Left lobe of liver (tissue), 2 donors: ENCODE results near the gene FCN2. TPM values are rescaled to one million over a fixed set of nuclear protein-coding genes. Genes with fewer than 3 reads are reported as not detected.

Source experiments
- ATAC-seq: fragments of 200-7000 bp; cut with Tn5 transposase; one replicate; pipeline ENCODE4 v1.9.1; 2020; ENCODE audit warnings: mild to moderate bottlenecking, moderate library complexity
- DNase-seq: peaks from one replicate; pipeline ENCODE4 v3.0.0-alpha.2; 2020; ENCODE audit warnings: low spot score
- total RNA-seq: library from RNA; stranded (reverse); gene quantifications from one replicate; pipeline ENCODE4 v1.2.1, GENCODE V29; 2021
- donor health status: DM: no; HTN: no; CAD: no; lungs with moderate emphysema.
- donor health status: DM: no; HTN: yes; CAD: no.

FCN2 gene
- total RNA-seq, 1 donor from 2014 or later: 95.7 TPM

DNA sequence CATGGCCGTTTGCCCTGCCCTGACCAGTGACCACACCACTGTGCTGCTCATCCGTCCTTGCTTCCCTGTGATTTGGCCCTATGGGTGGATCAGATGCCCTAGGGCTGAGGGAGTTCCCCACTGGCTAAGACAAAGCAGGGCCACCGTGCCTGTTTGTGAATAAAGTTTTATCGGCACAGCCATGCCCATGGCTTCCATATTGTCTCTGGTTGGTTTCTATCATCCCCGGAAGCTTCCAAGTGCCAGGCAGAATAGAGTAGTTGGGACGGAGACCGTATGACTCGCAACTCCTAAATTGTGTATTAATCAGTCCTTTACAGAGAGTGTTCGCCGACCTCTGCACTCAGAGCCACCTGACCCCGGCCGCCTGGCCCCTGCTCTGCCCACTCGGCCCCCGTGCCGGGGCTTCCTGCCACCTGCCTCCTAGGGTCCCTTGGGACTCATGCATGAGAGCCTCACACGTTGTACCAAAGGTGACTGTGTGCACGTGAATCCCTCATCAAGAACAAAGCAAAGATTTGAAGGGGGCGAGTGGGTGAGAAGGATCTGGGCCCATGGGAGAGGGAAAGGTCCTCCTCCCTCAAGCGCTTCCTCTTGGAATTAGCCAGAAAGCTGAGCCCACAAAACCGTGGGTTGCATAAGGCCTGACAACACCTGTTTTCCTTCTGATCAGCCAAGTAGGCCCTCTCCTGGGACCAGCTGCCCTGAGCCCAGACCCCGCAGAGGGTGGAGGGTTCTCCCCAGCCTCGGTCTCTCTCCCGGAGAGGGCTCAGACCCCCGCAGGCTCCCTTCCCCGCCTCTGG is 11.7 kb upstream of the FCN2 start:
- DNase-seq (peak; percentile 41), ATAC-seq (no peak)

GRCh38 chr9:134869554-134870300 is 10.9 kb upstream of the FCN2 start:
- no peak for ATAC-seq
- DNase-seq: peak; percentile 37

GRCh38 chr9:134870301-134870694 is 10.3 kb upstream of the FCN2 start:
- DNase-seq (peak; percentile 43), ATAC-seq (no peak)

DNA sequence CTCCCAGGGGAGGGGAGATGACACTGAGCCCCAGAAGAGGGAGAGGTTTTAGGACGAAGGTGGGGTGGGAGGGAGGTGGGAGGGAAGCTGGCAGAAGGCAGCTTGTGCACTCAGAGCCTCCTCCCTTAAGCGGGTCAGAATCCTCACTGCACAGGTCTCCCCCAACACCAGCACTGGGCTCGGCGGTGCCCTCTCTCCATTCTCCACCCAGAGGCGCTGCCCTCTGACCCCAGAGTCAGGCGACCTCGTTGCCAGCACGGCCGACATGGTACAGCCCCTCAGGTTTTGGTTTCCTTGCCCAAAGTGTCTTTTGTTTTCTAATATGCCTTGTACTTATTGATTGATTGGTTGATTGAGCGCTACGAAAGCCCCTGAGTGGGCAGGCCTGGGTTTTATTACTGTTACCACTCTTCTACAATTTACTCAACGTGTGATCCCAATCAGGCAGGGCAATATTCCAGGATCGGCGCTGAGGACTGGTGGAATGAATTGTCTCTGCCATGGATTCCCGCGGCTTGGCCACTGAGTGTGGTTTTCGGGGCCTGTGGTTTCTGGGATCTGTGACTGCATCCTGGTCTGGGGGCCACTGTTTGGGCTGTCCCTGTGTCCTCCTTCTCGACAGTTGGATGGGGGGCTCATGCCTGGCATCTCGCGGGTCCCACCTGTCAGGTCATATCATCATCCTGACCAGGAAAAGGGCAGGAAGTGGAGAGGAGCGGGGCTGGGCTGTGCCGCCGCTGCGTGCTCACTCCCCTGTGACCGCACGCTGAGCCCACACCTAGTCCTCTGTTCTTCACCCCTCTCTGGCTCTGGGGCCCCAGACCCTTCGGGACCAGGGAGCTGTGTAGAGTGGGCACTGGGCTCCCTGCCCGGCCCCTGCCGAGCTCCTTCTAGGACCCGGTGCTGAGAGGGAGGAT is 9.6 kb upstream of the FCN2 start:
- DNase-seq (peak; percentile 40), ATAC-seq (no peak)

- no peak for ATAC-seq
- no peak for DNase-seq
Measured at GRCh38 chr9:134871697-134872340, 8.8 kb upstream of the FCN2 start.

DNA sequence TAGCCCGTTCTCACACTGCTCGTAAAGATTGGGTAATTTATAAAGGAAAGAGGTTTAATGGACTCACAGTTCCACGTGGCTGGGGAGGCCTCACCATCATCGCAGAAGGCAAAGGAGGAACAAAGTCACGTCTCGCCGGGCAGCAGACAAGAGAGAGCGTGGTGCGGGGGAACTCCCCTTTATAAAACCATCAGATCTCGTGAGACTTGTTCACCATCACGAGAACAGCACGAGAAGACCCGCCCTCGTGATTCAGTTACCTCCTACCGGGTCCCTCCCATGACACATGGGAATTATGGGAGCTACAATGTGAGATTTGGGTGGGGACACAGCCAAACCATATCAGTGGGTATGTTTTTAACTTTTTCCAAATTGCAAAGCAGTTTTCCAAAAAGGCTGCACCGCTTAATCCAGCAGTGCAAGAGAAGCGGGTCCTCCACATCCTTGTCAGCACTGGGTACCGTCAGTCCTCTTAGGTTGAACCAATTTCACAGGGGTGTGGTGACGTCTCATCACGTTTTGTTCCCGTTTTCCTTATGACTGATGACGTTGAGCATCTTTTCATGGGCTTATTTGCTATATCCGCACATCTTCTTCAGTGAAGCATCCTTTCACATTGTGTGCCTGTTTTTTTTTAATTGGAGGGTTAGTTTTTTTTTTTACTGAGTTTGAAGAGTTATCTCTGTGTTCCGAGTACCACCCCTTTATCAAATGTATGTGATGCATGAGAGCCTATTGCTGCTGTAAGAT is 8.0 kb upstream of the FCN2 start:
- ATAC-seq: no peak
- DNase-seq: no peak

GRCh38 chr9:134875371-134875770 is 5.2 kb upstream of the FCN2 start:
- DNase-seq (peak; percentile 16), ATAC-seq (no peak)

- DNase-seq (no peak), ATAC-seq (no peak)
Measured at GRCh38 chr9:134877541-134877940, 3.1 kb upstream of the FCN2 start.

DNA sequence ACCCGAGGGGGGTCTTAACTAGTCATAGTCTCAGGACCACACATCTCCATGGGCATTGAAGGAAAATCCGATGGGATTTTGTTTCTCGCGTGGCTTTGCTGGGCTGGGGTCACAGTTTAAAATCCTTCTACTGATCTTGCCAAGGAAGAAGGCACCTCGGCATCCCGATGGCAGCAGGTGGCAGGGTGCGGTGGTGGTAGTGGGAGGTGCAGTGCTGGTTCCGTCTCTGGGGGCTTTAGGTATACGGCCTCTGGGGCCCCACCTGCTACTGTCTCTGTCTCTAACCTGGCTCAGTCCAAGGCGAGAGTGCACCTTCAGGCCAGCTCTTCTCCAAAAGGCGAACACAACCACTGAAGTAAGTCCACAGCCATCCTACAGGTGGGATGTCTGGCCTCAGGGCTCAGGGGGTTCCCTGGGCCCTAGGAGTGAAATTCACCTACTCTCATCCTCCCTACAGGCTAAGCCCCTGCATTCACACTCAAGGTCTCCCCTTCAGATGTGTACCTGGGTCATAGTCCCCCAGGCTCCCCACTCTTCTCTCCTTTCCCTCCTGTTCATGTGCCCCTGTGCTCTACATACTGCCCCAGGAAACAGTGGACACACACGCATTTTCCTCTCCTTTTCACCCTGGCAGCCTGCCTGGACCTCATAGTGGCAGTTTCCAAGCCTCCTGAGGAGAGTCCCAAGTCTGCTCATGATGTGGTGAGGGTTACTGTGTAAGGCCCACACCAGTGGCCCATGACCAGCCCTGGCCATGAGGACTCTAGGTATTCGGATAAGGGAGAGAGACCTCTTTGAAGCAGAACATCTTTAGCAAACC is 736 bp upstream of the FCN2 start:
- ATAC-seq: peak; percentile 31
- DNase-seq: peak; percentile 41

DNA sequence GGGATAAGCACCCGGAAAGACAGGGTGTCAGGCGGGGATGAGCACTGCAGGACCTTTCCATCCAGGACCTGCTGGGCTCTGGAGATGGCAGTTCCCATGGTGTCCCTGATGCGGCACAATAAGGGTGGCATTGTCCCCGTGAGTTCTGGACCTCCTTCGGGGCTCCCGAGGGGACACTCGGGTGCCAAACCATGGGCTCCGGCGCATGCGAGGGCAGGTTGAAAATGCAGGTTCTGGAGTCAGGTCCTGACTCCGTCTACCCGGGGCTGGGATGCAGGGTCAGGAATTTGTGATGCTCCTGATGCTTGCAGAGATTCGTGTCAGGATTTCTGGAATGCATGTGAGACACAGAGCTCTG is 682 bp downstream of the FCN2 start:
- ATAC-seq (no peak), DNase-seq (peak; percentile 36)

DNA sequence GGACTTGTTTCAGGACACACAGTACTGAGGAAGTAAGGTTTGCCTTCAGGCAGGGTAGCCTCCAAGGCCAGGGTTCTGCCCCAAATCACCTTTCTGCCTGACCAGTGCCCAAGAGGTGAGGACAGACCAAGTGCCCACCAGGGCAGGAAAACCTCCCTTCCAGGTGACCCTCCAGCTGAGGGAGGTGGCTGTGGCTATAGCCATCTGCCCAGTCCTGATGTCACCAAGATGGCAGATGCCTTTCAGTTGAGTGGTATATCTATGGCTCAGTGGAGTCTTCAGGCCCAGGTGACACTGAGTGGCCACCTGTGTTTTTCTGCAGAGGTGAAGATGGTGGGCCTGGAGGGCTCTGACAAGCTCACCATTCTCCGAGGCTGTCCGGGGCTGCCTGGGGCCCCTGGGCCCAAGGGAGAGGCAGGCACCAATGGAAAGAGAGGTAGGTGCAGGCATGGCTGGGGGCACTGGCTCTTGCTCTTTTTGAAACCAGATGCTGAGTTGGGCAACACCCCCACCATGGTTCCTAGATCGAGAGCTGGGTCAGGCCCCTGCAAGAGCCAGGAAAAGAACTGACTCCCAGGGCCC is 1.7 kb downstream of the FCN2 start:
- no peak for DNase-seq
- ATAC-seq: no peak

DNA sequence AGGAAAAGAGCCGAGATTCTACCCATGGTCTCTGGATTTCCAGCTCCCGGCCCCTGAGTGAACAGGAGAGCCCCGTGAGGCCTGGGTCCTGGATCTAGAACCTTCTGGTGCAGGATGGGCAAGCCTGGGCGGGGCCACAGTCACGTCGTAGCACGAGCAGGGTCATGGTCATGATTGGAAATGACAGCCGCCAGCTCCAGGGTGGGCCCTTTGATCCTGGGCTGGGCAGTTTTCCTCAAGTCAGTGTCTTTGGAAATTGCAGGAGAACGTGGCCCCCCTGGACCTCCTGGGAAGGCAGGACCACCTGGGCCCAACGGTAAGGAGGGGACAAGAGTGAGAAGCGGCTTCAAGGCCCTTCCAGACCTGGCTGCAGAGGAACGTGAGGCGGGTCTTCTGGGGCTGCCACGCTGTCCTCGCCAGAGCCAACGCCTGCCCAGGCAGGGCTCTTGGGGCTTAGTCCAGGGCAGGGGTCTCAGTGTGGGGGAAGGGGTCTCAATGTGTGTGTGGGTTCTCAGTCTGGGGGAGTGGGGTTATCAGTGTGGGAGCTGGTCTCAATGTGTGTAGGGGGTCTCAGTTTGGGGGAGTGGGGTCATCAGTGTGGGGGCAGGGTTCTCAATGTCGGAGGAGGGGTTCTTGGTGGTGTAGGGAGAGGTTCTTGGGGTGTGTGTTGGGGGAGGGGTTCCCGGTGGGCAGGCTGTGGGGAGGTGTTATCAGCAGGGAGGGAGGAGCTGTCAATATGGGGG is 2.6 kb downstream of the FCN2 start:
- no peak for ATAC-seq
- DNase-seq: no peak

GRCh38 chr9:134884492-134884891 is 3.9 kb downstream of the FCN2 start:
- DNase-seq: no peak
- ATAC-seq: no peak

- no peak for ATAC-seq
- DNase-seq: no peak
Measured at GRCh38 chr9:134885001-134885678, 4.5 kb downstream of the FCN2 start.

DNA sequence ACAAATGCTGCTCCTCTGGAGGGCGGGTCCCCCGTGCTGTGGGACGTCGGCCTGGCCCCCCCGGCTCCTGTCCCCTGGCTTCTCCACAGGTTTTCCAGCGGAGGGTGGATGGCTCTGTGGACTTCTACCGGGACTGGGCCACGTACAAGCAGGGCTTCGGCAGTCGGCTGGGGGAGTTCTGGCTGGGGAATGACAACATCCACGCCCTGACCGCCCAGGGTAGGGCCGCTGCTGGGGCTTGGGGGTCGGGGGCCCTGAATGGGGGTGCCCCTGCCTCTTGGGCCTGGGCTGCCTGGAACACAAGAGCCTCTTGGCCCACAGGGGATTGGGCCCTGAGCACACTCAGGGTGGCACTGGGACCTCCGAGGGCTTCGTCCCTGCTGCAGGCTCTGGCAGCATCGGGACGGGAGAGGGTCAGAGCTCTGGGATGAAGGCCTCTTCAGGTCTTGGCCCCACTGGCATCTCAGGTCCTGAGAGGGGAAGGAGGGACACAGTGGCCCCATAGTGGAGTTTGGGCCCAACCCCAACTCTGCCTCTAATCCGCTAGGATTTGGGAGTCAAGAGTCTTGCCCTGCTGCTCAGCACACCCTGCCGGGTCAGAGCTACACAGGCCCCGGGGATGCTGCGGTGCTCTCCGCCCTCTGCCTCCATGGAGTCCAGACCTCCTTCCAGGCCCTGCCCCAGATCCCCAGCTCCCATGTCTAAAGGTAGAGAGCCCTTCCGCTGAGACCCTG is 5.2 kb downstream of the FCN2 start:
- ATAC-seq (no peak), DNase-seq (no peak)

DNA sequence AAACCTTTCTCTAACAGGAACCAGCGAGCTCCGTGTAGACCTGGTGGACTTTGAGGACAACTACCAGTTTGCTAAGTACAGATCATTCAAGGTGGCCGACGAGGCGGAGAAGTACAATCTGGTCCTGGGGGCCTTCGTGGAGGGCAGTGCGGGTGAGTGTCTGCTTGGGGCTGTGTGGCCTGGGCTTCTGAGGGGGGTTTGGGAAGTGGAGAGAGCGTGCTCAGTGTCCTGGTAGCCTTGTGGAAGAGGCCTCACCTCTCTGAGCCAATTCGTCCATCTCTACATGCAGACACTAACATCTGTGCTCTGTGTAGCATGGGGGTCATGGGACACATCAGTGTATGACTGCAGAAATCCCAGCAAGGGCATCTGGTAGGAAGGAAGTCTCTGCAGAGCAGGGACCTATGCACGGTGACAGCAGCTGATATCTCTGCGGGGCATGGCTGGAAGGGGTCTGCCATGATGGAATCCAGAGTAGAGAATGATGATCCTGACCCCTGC is 5.9 kb downstream of the FCN2 start:
- peak; percentile 30 for DNase-seq
- no peak for ATAC-seq

DNA sequence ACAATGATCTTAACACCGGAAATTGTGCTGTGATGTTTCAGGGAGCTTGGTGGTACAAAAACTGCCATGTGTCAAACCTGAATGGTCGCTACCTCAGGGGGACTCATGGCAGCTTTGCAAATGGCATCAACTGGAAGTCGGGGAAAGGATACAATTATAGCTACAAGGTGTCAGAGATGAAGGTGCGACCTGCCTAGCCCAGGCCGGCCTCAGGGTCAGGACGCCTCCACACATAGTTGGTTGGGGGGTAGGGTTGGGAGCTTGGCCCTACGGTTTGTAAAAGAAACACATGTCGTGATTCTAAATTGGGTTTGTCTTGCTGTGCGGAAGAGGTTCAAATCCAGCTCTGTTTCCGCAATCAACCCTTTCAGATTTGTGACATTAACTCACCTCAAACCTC is 6.6 kb downstream of the FCN2 start:
- ATAC-seq: no peak
- peak; percentile 18 for DNase-seq
